Activated CD8-positive, alpha-beta memory T cell treated with anti-CD3 and anti-CD28 coated beads, Interleukin-2, amount 10 ng/mL, durations not matched to agents 7 days and 5 days (primary cell): ENCODE results near the gene GET4. TPM values are rescaled to one million over a fixed set of nuclear protein-coding genes. Genes with fewer than 3 reads are reported as not detected.
A peak's percentile ranks its signal among the peaks of the same experiment; 100 is the strongest.

Source experiments
- ATAC-seq: fragments of 150-1000 bp; cut with Tn5 transposase; one replicate; pipeline ENCODE4 v1.10.0; 2021; ENCODE audit warnings: moderate library complexity
- CTCF ChIA-PET: fragments of 350-600 bp; sonication (Branson Sonifier 250); formaldehyde crosslinking; loops from one replicate; lab custom pipeline; 2021; ENCODE audit warnings: antibody characterized with exemption; lab: Charles Lee
- DNase-seq: peaks from one replicate; pipeline ENCODE4 v3.0.0-alpha.2; 2020
- H3K27ac Mint-ChIP-seq: one replicate; pipeline ENCODE4 v1.8.0; 2021; ENCODE audit warnings: mild to moderate bottlenecking, mixed read lengths
- H3K27me3 Mint-ChIP-seq: one replicate; pipeline ENCODE4 v1.8.0; 2021; ENCODE audit warnings: mixed read lengths
- H3K36me3 Mint-ChIP-seq: one replicate; pipeline ENCODE4 v1.8.0; 2021; ENCODE audit warnings: mild to moderate bottlenecking, mixed read lengths
- H3K4me1 Mint-ChIP-seq: one replicate; pipeline ENCODE4 v1.8.0; 2021; ENCODE audit warnings: mixed read lengths
- H3K4me3 Mint-ChIP-seq: one replicate; pipeline ENCODE4 v1.8.0; 2021; ENCODE audit warnings: mild to moderate bottlenecking, moderate library complexity, mixed read lengths
- H3K9me3 Mint-ChIP-seq: one replicate; pipeline ENCODE4 v1.8.0; 2022; ENCODE audit warnings: low read depth, mixed read lengths
- total RNA-seq, 2 experiments: library from RNA; stranded (reverse); gene quantifications; one replicate each; pipeline ENCODE4 v1.2.3, GENCODE V29; 2021

Gene GET4
- total RNA-seq, 2 experiments from 2014 or later: 38.0 to 39.2 TPM

DNA sequence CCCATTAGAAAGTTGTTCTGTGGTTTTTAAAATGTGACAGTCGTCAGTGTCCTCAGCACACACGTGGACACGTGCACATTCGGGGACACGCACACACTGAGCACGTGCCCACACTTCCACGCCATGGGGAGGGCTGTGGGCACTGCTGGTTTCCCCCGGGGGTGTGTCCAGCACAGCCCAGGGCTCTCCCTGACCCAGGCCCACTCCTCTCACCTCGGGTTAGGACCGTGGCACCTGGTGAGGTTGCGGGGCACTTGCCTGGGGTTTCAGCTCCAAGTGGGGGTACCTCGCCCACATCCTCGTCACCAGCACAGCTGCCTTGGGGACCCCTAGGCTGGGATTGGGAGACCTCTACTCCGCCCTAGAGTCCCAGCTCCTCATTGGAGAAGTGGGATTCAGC is 20.7 kb downstream of the GET4 start:
- Mint-ChIP-seq H3K36me3 (peaks cover 33% of the 10 kb centered on the region), H3K4me3 (no peak overlapping the region), H3K27me3 (no peaks in the 10 kb centered on the region), H3K27ac (no peak overlapping the region), H3K9me3 (no peaks in the 10 kb centered on the region), H3K4me1 (no peaks in the 10 kb centered on the region)
- no peak for ATAC-seq
- DNase-seq: no peak
- CTCF ChIA-PET: no interaction called here

DNA sequence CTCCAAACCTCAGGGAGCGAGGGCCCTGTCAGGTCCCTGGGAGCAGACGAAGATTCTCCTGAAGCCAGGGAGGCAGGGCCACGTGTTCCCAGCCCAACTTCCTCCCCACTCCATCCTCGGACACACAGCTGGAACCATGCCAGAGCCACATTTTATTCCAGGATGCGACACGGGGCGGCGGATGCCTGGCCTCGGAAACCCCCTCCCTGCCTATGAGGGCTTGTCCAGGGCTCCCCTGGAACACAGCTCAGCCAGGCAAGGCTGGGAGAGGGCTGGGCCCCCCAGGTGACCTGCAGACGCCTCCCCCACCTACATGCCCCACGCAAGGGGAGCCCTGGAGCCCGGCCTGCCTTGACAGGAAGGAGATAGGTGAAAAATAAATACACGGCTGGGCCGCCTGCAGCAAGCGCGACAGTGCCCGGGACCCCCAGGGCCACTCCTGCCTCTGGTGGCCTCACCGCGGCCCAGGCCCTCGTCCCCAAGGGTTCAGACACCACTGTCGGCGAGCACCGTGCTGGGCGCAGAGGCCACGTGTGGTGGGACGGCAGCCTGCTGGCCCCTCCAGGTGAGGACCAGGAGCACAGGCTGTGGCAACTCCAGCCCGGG is 21.5 kb downstream of the GET4 start:
- Mint-ChIP-seq H3K36me3 (peaks cover 26% of the 10 kb centered on the region), H3K27ac (no peak overlapping the region), H3K27me3 (no peaks in the 10 kb centered on the region), H3K4me3 (no peak overlapping the region), H3K9me3 (no peaks in the 10 kb centered on the region), H3K4me1 (no peaks in the 10 kb centered on the region)
- ATAC-seq: no peak
- CTCF ChIA-PET: no interaction called here
- no peak for DNase-seq

DNA sequence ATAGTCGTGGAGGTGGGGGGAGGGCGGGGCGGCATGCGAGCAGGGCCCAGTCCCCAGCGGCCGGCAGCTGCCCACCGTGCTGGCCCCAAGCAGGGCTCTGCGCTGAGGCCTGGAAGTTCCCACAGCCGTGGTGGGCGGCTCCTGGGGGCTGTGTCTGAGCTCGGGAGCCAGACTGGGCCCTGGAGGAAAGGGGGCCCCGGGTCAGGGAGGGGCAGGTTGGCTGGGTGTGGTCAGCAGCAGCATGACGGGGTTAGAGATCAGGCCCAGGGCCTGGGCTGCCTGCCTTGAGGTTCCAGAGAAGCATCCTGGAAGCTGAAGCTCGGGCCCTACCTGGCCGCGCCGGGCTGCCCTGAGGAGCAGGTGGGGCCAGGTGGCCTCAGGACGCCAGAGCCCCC is 22.1 kb downstream of the GET4 start:
- no peaks in the 10 kb centered on the region for H3K4me1 Mint-ChIP-seq
- no peaks in the 10 kb centered on the region for H3K9me3 Mint-ChIP-seq
- no peak overlapping the region for H3K4me3 Mint-ChIP-seq
- ATAC-seq (no peak), DNase-seq (no peak)
- CTCF ChIA-PET: no interaction called here
- H3K36me3 Mint-ChIP-seq: peaks cover 20% of the 10 kb centered on the region
- H3K27me3 Mint-ChIP-seq: no peaks in the 10 kb centered on the region
- H3K27ac Mint-ChIP-seq: no peak overlapping the region

DNA sequence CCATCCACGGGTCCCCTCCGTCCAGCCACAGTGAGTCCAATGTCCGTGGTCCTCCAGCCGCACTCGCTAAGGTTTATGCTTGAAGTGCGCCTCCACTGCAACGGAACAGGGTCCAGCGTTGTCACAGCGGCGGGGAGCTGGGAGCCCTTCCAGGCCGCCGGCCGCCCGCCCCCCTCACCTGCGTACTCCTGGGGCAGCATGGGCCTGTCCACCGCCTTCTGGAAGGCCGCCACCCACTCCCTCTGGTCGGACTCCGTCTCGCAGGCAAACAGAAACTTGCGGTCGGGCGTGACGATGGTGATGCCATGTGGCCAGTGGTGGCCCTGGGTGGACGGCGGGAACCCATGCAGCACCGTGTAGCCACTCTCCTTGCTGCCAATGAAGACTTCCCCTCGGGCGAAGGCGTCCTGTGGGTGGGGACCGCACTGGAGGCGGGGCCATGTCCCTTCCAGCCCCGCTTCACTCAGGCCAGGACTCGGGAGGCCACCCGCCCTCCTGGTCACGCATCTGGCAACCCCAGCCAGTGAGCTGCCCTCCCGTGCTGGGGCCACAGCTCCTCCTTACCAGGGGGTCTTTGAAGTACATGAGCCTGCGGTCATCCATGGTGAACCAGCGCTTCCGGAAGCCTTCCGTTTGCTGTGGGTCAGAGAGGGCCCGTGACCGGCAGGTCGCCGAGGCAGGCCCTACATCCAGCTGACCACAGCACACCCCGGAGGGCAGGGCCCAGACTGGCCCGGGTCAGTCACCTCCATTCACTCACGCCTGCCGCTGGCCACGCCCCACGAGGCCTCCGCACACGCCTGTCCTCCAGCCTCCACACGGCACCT is 22.7 kb downstream of the GET4 start:
- CTCF ChIA-PET: no interaction called here
- Mint-ChIP-seq H3K36me3 (peaks cover 15% of the 10 kb centered on the region), H3K27me3 (no peaks in the 10 kb centered on the region), H3K9me3 (no peaks in the 10 kb centered on the region), H3K4me3 (no peak overlapping the region), H3K27ac (no peak overlapping the region), H3K4me1 (no peaks in the 10 kb centered on the region)
- DNase-seq (no peak), ATAC-seq (no peak)

DNA sequence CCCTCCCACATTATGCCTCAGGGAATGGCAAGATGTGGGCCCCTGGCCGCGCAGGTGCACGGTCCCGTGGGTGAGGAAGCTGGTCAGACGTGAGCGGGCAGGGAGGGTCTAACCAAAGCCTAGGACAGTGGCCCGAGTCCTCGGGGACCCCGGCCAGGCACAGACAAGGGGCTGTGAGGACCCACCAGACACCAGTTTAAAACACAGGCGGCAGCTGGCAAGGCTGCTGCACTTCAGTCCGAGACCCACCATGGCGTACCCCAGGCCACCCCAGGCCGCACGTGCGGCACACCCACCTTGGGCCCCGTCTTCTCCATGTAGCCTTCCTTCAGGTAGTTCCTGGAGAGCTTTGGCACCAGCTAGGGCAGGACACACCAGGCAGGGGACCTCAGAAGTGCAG is 23.5 kb downstream of the GET4 start:
- DNase-seq (no peak), ATAC-seq (no peak)
- Mint-ChIP-seq H3K27me3 (no peaks in the 10 kb centered on the region), H3K4me3 (no peak overlapping the region), H3K4me1 (no peaks in the 10 kb centered on the region), H3K36me3 (peaks cover 10% of the 10 kb centered on the region), H3K27ac (no peak overlapping the region), H3K9me3 (no peaks in the 10 kb centered on the region)
- CTCF ChIA-PET: interaction anchor here (0.5 kb wide), 1 partner anchor 34 kb away, joined by 3 read pairs; no protein-coding TSS in a partner anchor

DNA sequence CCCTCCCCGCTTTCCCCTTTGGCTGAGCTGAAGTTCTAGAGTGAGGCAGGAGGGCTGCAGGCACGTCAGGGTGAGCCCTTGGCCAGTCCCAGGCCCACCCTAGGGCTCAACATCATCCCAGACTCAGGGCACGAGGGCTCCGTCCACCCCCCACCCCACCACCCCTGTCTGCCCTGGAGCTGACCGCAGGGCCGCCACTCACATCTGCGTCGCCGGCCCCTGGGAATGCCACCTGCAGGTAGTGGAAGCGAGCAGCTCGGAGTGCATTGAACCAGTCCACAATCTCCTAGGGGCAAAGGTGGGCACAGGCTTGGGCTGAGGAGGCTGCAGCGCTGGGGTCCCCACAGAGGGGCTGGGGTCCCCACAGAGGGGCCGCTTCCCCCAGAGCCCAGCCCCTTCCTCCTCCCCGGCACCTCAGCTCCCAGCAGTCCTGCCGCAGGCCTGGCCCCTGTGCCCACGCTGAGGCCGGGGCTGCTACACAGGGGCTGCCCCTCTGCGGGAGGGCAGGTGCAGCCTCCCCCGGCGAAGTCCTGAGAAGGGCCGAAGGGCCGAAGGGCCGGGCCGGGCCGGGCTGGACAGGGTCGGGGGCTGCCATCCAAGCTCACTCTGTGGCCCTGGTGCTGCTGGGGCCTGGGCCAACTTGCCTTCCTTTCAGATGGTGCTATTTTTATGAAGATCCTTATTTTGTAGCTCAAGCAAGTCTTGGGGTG is 24.1 kb downstream of the GET4 start:
- Mint-ChIP-seq H3K27me3 (no peaks in the 10 kb centered on the region), H3K4me1 (no peaks in the 10 kb centered on the region), H3K4me3 (no peak overlapping the region), H3K27ac (no peak overlapping the region), H3K36me3 (peaks cover 8% of the 10 kb centered on the region), H3K9me3 (no peaks in the 10 kb centered on the region)
- CTCF ChIA-PET: interaction anchor here (0.5 kb wide), 1 partner anchor 33 kb away, joined by 3 read pairs; no protein-coding TSS in a partner anchor
- ATAC-seq: no peak
- DNase-seq: no peak

DNA sequence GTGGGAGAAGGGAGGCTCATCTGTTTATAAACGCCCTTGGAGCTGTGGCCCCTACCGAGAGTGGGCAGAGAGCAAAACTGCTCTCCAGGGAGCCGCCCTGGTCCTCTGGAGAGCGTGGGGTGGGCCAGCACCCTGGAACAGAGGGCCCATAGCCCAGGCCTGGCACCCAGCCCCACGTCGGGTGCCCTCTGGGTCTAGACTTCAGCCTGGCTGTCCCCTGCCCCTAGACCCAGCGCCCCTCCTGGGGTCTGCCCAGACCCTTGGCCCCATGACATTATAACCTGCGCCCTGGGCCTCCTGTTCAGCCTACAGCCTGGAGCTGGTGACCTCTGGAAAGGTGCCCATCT is 24.7 kb downstream of the GET4 start:
- Mint-ChIP-seq H3K27me3 (no peaks in the 10 kb centered on the region), H3K4me1 (no peaks in the 10 kb centered on the region), H3K27ac (no peak overlapping the region), H3K4me3 (no peak overlapping the region), H3K36me3 (peaks cover 5% of the 10 kb centered on the region), H3K9me3 (no peaks in the 10 kb centered on the region)
- CTCF ChIA-PET: no interaction called here
- ATAC-seq (no peak), DNase-seq (no peak)

DNA sequence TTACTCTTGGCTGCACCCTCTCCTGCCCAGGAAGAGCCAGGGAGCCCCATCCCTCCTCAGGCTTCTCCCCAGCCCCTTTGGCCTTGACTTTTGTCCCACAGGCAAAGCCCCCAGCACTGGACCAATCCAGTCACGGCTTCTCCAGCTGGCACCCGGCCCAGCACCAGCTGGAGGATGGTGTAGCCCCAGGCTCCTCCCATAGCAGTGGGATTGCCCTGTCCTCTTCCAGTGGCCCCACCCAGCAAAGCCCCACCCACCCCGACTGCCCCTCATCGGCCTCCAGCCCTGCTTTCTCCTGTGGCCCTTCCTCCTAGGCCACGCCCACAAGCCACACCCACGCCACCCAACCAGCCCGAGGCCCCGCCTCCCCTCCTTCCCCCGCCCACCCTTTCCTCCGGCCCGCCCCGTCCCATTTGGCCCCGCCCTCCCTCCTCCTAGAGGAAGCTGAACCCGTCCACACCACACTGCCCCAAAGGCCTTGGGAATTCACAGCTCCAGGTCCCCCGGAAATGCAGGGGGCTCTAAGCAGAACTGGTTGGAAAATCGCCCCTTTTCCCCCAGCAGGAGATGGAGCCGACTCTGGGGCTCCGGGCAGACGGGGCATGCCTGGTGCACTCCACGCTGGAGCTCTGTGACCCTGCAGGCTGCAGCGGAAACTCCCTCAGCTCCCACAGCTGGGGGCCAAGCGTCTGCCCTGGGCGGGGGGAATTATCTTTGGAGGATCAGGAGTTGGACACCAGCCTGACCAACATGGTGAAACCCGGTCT is 25.2 kb downstream of the GET4 start:
- no peaks in the 10 kb centered on the region for H3K36me3 Mint-ChIP-seq
- peak; percentile 51 for ATAC-seq
- H3K27me3 Mint-ChIP-seq: no peaks in the 10 kb centered on the region
- no peak overlapping the region for H3K4me3 Mint-ChIP-seq
- no peaks in the 10 kb centered on the region for H3K9me3 Mint-ChIP-seq
- no peak overlapping the region for H3K27ac Mint-ChIP-seq
- no peaks in the 10 kb centered on the region for H3K4me1 Mint-ChIP-seq
- peak; percentile 66 for DNase-seq
- CTCF ChIA-PET: interaction anchor here (0.9 kb wide), 1 partner anchor 580 kb away, joined by 3 read pairs; no protein-coding TSS in a partner anchor

DNA sequence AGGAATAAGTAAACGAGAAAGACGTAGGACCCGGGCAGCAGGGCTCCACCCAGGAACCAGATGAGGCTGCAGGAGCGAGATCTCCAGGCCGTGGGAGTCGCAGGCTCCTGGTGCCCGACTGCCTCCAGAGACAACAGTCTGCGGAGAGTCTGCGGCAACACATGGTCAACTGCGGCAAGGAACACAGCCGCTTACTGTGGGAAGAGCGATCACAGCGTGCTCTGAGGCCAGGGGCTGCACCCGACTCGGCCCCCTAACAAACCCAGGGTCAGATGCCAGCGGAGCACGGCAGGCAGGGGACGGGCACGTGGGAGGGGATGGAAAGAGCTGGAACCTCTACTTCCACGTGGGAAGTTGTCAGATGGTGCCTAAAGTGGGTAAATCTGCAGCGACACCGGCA is 26.6 kb downstream of the GET4 start:
- H3K27me3 Mint-ChIP-seq: no peaks in the 10 kb centered on the region
- no peak overlapping the region for H3K4me3 Mint-ChIP-seq
- no peak overlapping the region for H3K27ac Mint-ChIP-seq
- CTCF ChIA-PET: no interaction called here
- ATAC-seq (no peak), DNase-seq (no peak)
- H3K4me1 Mint-ChIP-seq: no peaks in the 10 kb centered on the region
- no peaks in the 10 kb centered on the region for H3K9me3 Mint-ChIP-seq
- no peaks in the 10 kb centered on the region for H3K36me3 Mint-ChIP-seq

DNA sequence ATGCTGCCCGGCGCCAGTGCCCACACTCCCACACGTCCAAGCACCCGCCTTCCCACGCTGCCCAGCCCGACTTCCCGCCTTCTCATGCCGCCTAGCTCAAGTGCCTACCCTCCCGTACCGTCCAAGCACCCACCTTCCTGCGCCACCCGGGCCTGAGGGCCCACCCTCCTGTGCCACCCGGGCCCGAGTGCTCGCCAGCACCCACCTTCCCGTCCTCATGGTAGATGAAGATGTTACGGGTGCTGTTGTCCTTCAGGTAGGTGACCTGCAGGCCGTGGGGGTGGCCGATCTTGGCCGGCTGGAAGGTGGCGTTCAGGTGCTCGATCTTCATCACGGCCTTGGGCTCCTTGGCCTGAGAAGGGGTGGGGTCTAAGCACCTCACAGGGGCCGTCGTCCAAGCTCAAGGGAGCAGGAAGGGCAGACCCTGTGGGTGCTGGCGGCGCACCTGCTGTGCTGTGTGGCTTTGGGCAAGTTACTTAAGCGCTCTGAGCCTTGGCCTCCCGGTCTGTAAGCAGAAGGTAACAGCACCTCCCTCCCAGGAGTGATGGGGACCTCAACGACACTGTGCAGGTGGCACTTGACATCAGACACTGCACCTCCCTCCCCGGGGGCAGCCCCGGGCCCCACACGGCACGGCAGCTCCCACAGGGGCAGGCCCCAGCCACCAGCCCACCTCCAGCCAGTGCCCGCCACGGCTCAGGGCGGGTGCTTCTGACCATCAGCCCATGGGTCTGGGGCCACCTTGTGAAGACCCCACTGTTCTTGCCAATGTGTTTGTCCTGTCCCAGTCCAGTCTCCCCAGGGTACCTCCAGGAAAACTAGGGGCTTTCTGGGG is 27.8 kb downstream of the GET4 start:
- ATAC-seq (no peak), DNase-seq (no peak)
- no peak overlapping the region for H3K4me3 Mint-ChIP-seq
- no peaks in the 10 kb centered on the region for H3K36me3 Mint-ChIP-seq
- H3K9me3 Mint-ChIP-seq: no peaks in the 10 kb centered on the region
- CTCF ChIA-PET: no interaction called here
- no peak overlapping the region for H3K27ac Mint-ChIP-seq
- H3K27me3 Mint-ChIP-seq: no peaks in the 10 kb centered on the region
- no peaks in the 10 kb centered on the region for H3K4me1 Mint-ChIP-seq

DNA sequence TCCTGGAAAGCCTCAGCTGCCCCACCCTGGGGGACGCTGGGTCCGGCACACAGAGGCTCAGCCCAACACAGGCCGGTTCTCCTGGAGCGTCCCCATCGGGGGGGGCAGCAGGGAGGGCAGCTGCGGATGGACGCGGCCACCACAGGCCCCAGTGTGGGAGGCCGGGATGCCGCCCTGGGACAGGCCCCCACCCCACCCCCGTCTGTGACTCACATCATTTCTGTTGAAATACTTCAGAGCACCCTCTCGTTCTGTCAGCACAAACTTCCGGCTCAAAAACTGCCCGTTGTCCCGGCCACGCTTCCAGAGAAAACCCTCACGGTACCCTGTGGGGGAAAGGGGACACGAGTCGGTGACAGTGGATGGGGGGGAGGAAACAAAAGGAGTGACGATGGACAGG is 28.5 kb downstream of the GET4 start:
- CTCF ChIA-PET: no interaction called here
- no peak overlapping the region for H3K27ac Mint-ChIP-seq
- no peaks in the 10 kb centered on the region for H3K4me1 Mint-ChIP-seq
- H3K27me3 Mint-ChIP-seq: peaks cover 2% of the 10 kb centered on the region
- ATAC-seq (no peak), DNase-seq (no peak)
- H3K9me3 Mint-ChIP-seq: no peaks in the 10 kb centered on the region
- H3K4me3 Mint-ChIP-seq: no peak overlapping the region
- no peaks in the 10 kb centered on the region for H3K36me3 Mint-ChIP-seq

DNA sequence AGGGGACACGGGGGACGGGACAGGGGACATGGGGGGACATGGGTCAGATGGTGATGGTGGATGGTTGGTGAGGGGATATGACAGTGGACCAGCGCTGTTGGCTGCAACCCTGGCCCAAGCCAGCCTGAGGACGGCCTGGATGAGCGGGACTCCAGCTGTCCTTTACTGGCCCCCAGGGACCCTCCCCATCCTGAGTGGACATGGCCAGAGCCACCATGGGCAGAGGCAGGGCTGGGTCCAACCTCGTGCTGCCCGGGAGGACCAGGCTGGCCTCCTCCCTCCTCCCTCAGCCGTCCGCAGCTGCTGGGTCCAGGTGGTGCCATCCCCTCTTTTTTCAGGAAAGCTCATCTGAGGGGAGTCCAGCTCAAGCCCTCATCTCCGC is 30.4 kb downstream of the GET4 start:
- Mint-ChIP-seq H3K4me1 (no peaks in the 10 kb centered on the region), H3K9me3 (no peaks in the 10 kb centered on the region), H3K4me3 (no peak overlapping the region), H3K27me3 (peaks cover 6% of the 10 kb centered on the region), H3K36me3 (no peaks in the 10 kb centered on the region), H3K27ac (no peak overlapping the region)
- DNase-seq: no peak
- ATAC-seq: peak; percentile 24
- CTCF ChIA-PET: interaction anchor here (0.8 to 1.5 kb wide), 6 partner anchors 16 to 86 kb away, joined by 3 to 5 read pairs (median 3); no protein-coding TSS in a partner anchor
